WTC11 (cell line): ENCODE results near the gene TKT.

Source experiments
- CREB1 ChIP-seq: sonication (generic); formaldehyde crosslinking; IDR thresholded peaks from 2 replicates; pipeline ENCODE4 v1.8.0; 2023; ENCODE audit warnings: mild to moderate bottlenecking, missing genetic modification reagents
- CTCF ChIP-seq: fragments of 200-600 bp; IDR thresholded peaks from 2 replicates; pipeline ENCODE4 v1.8.0; 2022; ENCODE audit warnings: antibody characterized with exemption
- ELF4 ChIP-seq: sonication (generic); formaldehyde crosslinking; IDR thresholded peaks from 2 replicates; pipeline ENCODE4 v1.8.1; 2022; ENCODE audit warnings: low read depth, mild to moderate bottlenecking, moderate library complexity, missing genetic modification reagents
- HMGXB4 ChIP-seq: sonication (generic); formaldehyde crosslinking; IDR thresholded peaks from 2 replicates; pipeline ENCODE4 v1.8.1; 2023; ENCODE audit warnings: mild to moderate bottlenecking, moderate library complexity, missing genetic modification reagents
- SP1 ChIP-seq: sonication (generic); formaldehyde crosslinking; conservative IDR thresholded peaks from 2 replicates; pipeline ENCODE4 v1.8.1; 2022; ENCODE audit warnings: missing genetic modification reagents
- USF1 ChIP-seq: sonication (generic); formaldehyde crosslinking; IDR thresholded peaks from 2 replicates; pipeline ENCODE4 v1.8.0; 2022; ENCODE audit warnings: mild to moderate bottlenecking, missing genetic modification reagents
- ZNF121 ChIP-seq: sonication (generic); formaldehyde crosslinking; IDR thresholded peaks from 2 replicates; pipeline ENCODE4 v1.8.0; 2023; ENCODE audit warnings: missing genetic modification reagents

GRCh38 chr3:53238051-53238850 is 17.6 kb downstream of the TKT start:
- TF ChIP-seq CTCF: no peak
- TF ChIP-seq CREB1: no peak
- no peak for TF ChIP-seq ZNF121 (CRISPR knock-in tag)
- TF ChIP-seq SP1: no peak
- TF ChIP-seq USF1 (CRISPR knock-in tag): no peak
- no peak for TF ChIP-seq ELF4 (CRISPR knock-in tag)
- no peak for TF ChIP-seq HMGXB4 (CRISPR knock-in tag)
